C4-2B (cell line): ENCODE data around the gene LDLRAD3.

Experiments used
- CTCF ChIP-seq: fragments of 450-650 bp; conservative IDR thresholded peaks from 2 replicates; pipeline ENCODE4 v1.5.1; 2017; ENCODE audit warnings: mild to moderate bottlenecking
- ZFX ChIP-seq: fragments of 450-650 bp; IDR thresholded peaks from 2 replicates; pipeline ENCODE4 v1.6.1; 2017

- TF ChIP-seq CTCF (no peak), ZFX (no peak)
These were observed 137.5 kb downstream of the LDLRAD3 start for GRCh38 chr11:36081274-36081945.
